ENCODE measurements around the gene UTP14A. TPM values are rescaled to one million over a fixed set of nuclear protein-coding genes. Genes with fewer than 3 reads are reported as not detected.

The UTP14A gene
- total and polyA plus RNA-seq, 2 experiments from 2014 or later, result 13.3 to 15.9 TPM

DNA sequence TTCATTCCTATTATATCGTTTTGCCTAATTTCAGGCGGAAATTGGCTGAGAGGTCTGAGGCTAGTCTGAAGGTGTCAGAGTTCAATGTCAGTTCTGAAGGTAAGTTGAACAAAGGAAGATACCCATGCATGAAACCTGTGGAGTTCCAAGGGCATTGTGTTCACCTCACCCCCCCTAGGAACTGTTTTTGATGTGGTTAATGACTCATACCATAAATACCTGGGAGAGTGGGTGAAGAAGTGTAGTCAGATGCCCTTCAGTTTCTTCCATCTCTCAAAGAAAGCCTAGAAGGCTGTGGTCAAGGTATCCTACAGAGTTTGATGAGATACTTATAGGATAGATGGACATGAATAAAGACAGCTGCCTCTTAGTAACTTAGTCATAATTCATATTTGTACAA, 2.7 kb downstream of the UTP14A start:
- Histone ChIP-seq H3K4me1 (ENCODE audit: insufficient read depth) (peaks cover 6% of the 10 kb centered on the region; the same call in 1 of the 2 replicates), H3K27ac (no peak overlapping the region), H3K4me3 (no peak overlapping the region), H3K79me2 (ENCODE audit: insufficient read depth) (peaks cover 26% of the 10 kb centered on the region), H3K9me3 (ENCODE audit: low read depth) (no peaks in the 10 kb centered on the region), H3K9ac (no peak overlapping the region), H2AFZ (no peak overlapping the region), H3F3A (ENCODE audit: insufficient read depth) (no peaks in the 10 kb centered on the region), H3K4me2 (ENCODE audit: unreplicated experiment) (no peak overlapping the region), H3K36me3 (ENCODE audit: low read depth) (peaks cover 12% of the 10 kb centered on the region), H3K27me3 (replicated peaks; ENCODE audit: insufficient read depth) (no peaks in the 10 kb centered on the region), H4K20me1 (ENCODE audit: insufficient read depth) (no peaks in the 10 kb centered on the region), H3K9me2 (ENCODE audit: insufficient read depth) (no peaks in the 10 kb centered on the region)
- DNase-seq, result no peak
- in situ Hi-C loops (cut with MboI), result no loop called here
- TF ChIP-seq EZH2phosphoT487 (IDR thresholded peaks at IDR 0.05; ENCODE audit: insufficient read depth, low read depth), result no peak
- WGBS, 2 experiments (ENCODE audit: low coverage in 1 of 2, low lambda C conversion rate in 2 of 2, missing lambda C conversion rate in 2 of 2), result 95 to 100% methylated on average over 2 of the region's 2 CpGs

DNA sequence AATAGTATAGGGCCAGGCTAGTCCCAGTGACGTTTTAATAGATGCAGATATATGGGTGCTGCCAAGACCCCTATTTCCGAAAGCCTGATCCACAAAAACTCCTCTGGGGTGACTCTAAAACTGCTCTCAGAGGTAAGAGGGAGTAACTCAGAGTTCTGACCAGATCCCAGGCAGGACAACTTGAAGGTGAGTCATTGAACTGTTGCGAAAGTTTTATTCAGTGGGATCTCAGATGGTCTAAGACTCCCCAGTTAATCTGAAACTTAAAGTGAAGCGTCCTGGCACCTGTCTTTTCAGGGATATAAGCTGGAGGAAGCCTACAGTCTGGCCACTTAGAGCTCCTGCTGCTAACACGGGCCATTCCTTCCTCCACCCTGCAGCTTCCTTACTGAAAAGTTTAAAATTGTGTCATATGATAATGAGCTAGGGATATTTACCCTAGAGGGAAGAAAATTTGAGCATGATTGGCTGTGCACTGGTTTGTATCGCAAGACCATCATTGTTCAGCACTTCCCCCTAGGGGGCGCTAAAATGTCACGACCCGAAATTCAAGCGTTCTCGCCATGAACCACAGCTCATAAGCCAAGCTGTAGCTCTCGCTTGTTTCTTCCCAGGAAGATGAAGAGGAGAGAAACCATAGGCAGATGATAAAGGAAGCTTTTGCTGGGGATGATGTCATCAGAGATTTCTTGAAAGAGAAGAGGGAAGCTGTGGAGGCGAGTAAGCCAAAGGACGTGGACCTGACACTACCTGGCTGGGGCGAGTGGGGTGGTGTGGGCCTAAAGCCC, 19.5 kb downstream of the UTP14A start:
- no peaks in the 10 kb centered on the region for H4K20me1 ChIP-seq (ENCODE audit: insufficient read depth)
- H3K4me2 ChIP-seq (ENCODE audit: unreplicated experiment), result no peak overlapping the region
- 0 out of 2 replicates have a peak, but pooled peaks cover 4% of the 10 kb centered on the region for H3K36me3 ChIP-seq (ENCODE audit: low read depth)
- no peak overlapping the region for H3K4me3 ChIP-seq
- 33 to 38% methylated on average over 11 to 14 of the region's 15 CpGs for WGBS, 2 experiments (ENCODE audit: low coverage in 1 of 2, low lambda C conversion rate in 2 of 2, missing lambda C conversion rate in 2 of 2)
- H3K4me1 ChIP-seq (ENCODE audit: insufficient read depth), result peaks cover 7% of the 10 kb centered on the region; the same call in 1 of the 2 replicates
- peak; percentile 76 for DNase-seq
- no peaks in the 10 kb centered on the region for H3K9me3 ChIP-seq (ENCODE audit: low read depth)
- no peaks in the 10 kb centered on the region for H3K9me2 ChIP-seq (ENCODE audit: insufficient read depth)
- H3K27me3 ChIP-seq (replicated peaks; ENCODE audit: insufficient read depth), result no peaks in the 10 kb centered on the region
- H3K27ac ChIP-seq, result peak overlapping the region; percentile 51
- in situ Hi-C loops (cut with MboI), result loop anchor here (10.0 to 25.0 kb wide), 2 partner anchors 129 to 262 kb away; no protein-coding TSS in a partner anchor
- no peak overlapping the region for H2AFZ ChIP-seq
- no peak for TF ChIP-seq EZH2 (IDR thresholded peaks at IDR 0.05; ENCODE audit: insufficient read depth, poor library complexity, severe bottlenecking)
- no peak for TF ChIP-seq EZH2phosphoT487 (IDR thresholded peaks at IDR 0.05; ENCODE audit: insufficient read depth, low read depth)
- H3K79me2 ChIP-seq (ENCODE audit: insufficient read depth), result no peaks in the 10 kb centered on the region
- no peak overlapping the region for H3K9ac ChIP-seq
- peaks cover 19% of the 10 kb centered on the region for H3F3A ChIP-seq (ENCODE audit: insufficient read depth)

DNA sequence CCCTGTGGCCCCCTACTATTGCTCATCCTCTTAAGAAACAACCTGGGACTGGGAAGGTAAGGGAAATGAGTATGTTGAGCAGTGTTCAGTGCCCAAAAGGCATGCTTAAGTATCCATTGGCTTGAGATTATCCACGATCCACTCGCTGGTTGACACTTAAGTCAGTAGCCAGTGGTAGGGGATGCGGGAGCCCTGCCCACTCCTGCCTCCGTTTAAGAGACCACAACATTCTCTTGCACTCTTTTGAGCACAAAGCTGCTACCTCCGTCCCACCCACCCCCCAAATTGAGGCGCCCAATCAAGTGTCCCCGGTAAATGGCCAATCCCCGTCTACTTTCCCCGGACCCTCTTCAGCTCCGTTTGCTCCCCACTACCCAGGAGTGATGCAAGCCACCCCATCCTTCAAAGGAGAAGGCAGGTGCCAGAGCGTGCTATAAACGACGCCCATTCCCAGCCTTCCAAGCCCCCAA, 25.0 kb downstream of the UTP14A start:
- no peaks in the 10 kb centered on the region for H3K79me2 ChIP-seq (ENCODE audit: insufficient read depth)
- peak overlapping the region; percentile 93 for H3K27ac ChIP-seq
- H3K36me3 ChIP-seq (ENCODE audit: low read depth), result 0 out of 2 replicates have a peak, but pooled peaks cover 4% of the 10 kb centered on the region
- H2AFZ ChIP-seq, result peak overlapping the region; percentile 88
- peak overlapping the region; percentile 76 for H3K4me2 ChIP-seq (ENCODE audit: unreplicated experiment)
- H3F3A ChIP-seq (ENCODE audit: insufficient read depth), result peaks cover 8% of the 10 kb centered on the region
- H3K9ac ChIP-seq, result peak overlapping the region; percentile 95
- H4K20me1 ChIP-seq (ENCODE audit: insufficient read depth), result no peaks in the 10 kb centered on the region
- no peaks in the 10 kb centered on the region for H3K27me3 ChIP-seq (replicated peaks; ENCODE audit: insufficient read depth)
- peak; percentile 14 for DNase-seq
- H3K4me1 ChIP-seq (ENCODE audit: insufficient read depth), result no peaks in the 10 kb centered on the region; the same call in 1 of the 2 replicates
- TF ChIP-seq EZH2phosphoT487 (IDR thresholded peaks at IDR 0.05; ENCODE audit: insufficient read depth, low read depth) (no peak), EZH2 (IDR thresholded peaks at IDR 0.05; ENCODE audit: insufficient read depth, poor library complexity, severe bottlenecking) (no peak)
- no peaks in the 10 kb centered on the region for H3K9me2 ChIP-seq (ENCODE audit: insufficient read depth)
- H3K4me3 ChIP-seq, result peak overlapping the region; percentile 78
- 10 to 12% methylated on average over 9 of the region's 13 CpGs for WGBS, 2 experiments (ENCODE audit: low coverage in 1 of 2, low lambda C conversion rate in 2 of 2, missing lambda C conversion rate in 2 of 2)
- in situ Hi-C loops (cut with MboI), result loop anchor here (25.0 kb wide), 1 partner anchor 256 kb away; no protein-coding TSS in a partner anchor
- H3K9me3 ChIP-seq (ENCODE audit: low read depth), result no peaks in the 10 kb centered on the region

DNA sequence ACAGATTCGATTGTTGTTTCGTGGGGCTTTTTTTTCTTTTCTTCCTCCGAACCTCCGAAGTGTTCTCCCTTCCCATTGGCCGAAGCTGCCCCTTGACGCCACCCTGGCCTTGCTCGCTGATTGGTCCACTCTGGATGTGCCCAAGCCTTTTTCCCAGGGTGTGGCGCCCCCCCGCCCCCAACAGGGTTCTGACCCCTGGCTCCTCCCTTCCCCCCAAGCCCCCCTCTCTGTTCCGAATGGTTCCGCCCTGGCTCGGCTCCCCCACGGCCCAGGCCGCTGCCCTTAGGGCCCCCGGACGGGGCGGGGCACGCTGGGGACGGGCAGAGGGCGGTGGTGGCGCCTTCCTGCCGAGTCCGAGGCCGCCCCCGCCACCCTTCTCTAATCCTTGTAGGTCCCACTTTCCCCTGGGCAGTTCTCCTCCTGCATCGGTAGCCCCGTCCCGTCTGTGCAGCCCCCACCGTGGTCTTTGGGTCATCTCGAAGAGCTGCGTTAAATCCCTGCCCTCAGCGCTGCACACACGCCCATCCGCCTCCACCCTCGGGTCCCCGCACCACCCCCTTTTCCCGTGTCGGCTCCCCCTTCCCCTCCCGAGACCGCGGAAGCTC, 25.5 kb downstream of the UTP14A start:
- peak overlapping the region; percentile 78 for H3K4me3 ChIP-seq
- peak overlapping the region; percentile 76 for H3K4me2 ChIP-seq (ENCODE audit: unreplicated experiment)
- H3K9ac ChIP-seq, result peak overlapping the region; percentile 95
- DNase-seq, result peak; percentile 92
- peaks cover 8% of the 10 kb centered on the region for H3F3A ChIP-seq (ENCODE audit: insufficient read depth)
- TF ChIP-seq EZH2phosphoT487 (IDR thresholded peaks at IDR 0.05; ENCODE audit: insufficient read depth, low read depth) (no peak), EZH2 (IDR thresholded peaks at IDR 0.05; ENCODE audit: insufficient read depth, poor library complexity, severe bottlenecking) (no peak)
- no peaks in the 10 kb centered on the region; the same call in 1 of the 2 replicates for H3K4me1 ChIP-seq (ENCODE audit: insufficient read depth)
- in situ Hi-C loops (cut with MboI), result loop anchor here (25.0 kb wide), 1 partner anchor 256 kb away; no protein-coding TSS in a partner anchor
- peak overlapping the region; percentile 93 for H3K27ac ChIP-seq
- no peaks in the 10 kb centered on the region for H3K79me2 ChIP-seq (ENCODE audit: insufficient read depth)
- no peaks in the 10 kb centered on the region for H4K20me1 ChIP-seq (ENCODE audit: insufficient read depth)
- peak overlapping the region; percentile 88 for H2AFZ ChIP-seq
- no peaks in the 10 kb centered on the region for H3K9me3 ChIP-seq (ENCODE audit: low read depth)
- no peaks in the 10 kb centered on the region for H3K36me3 ChIP-seq (ENCODE audit: low read depth)
- no peaks in the 10 kb centered on the region for H3K27me3 ChIP-seq (replicated peaks; ENCODE audit: insufficient read depth)
- WGBS, 2 experiments (ENCODE audit: low coverage in 1 of 2, low lambda C conversion rate in 2 of 2, missing lambda C conversion rate in 2 of 2), result 3 to 6% methylated on average over 6 to 31 of the region's 41 CpGs
- H3K9me2 ChIP-seq (ENCODE audit: insufficient read depth), result no peaks in the 10 kb centered on the region

All from GM23248 (cell line).